ENCODE results near the gene ARID2. TPM values are rescaled to one million over a fixed set of nuclear protein-coding genes. Genes with fewer than 3 reads are reported as not detected.
A peak's percentile ranks its signal among the peaks of the same experiment; 100 is the strongest.

ARID2 gene
- total and polyA plus RNA-seq, 2 donors from 2014 or later = 4.4 to 35.7 TPM

GRCh38 chr12:45762185-45763110 is 32.9 kb downstream of the ARID2 start:
- H3K27me3 ChIP-seq (ENCODE audit: control insufficient read depth, insufficient read depth, low read length) = no peaks in the 10 kb centered on the region
- H3K4me1 ChIP-seq (ENCODE audit: control insufficient read depth in 2 of 3, insufficient read depth in 2 of 3, low read depth in 1 of 3, low read length in 3 of 3) = peaks cover 0 to 5% (median 0%) of the 10 kb centered on the region in 3 donors
- peak; percentile 70 for FAIRE-seq
- TF ChIP-seq CTCF (IDR thresholded peaks at IDR 0.05; ENCODE audit: borderline replicate concordance, extremely low read depth, insufficient read depth) = peak; percentile 58
- H3K4me3 ChIP-seq (ENCODE audit: low read length in 3 of 3) = no peak overlapping the region
- no peak overlapping the region for H3K27ac ChIP-seq (ENCODE audit: low read depth in 2 of 2, low read length in 2 of 2)
- DNase-seq = peak in 2 of 5 donors; percentile 28 to 51
- H3K9ac ChIP-seq (ENCODE audit: low read length in 3 of 3) = no peak overlapping the region
- no peaks in the 10 kb centered on the region for H3K9me3 ChIP-seq (ENCODE audit: control insufficient read depth in 2 of 3, insufficient read depth in 1 of 3, low read length in 3 of 3)
- intact Hi-C loops (cut with DNase I) = no loop called here
- no peaks in the 10 kb centered on the region for H3K36me3 ChIP-seq (ENCODE audit: control insufficient read depth in 2 of 3, insufficient read depth in 3 of 3, low read length in 3 of 3)

GRCh38 chr12:45763381-45763780 is 33.9 kb downstream of the ARID2 start:
- FAIRE-seq (no peak), DNase-seq (no peak)
- Histone ChIP-seq H3K4me1 (ENCODE audit: control insufficient read depth in 2 of 3, insufficient read depth in 2 of 3, low read depth in 1 of 3, low read length in 3 of 3) (peaks cover 0 to 5% (median 0%) of the 10 kb centered on the region in 3 donors), H3K4me3 (ENCODE audit: low read length in 3 of 3) (no peak overlapping the region), H3K27ac (ENCODE audit: low read depth in 2 of 2, low read length in 2 of 2) (no peak overlapping the region), H3K36me3 (ENCODE audit: control insufficient read depth in 2 of 3, insufficient read depth in 3 of 3, low read length in 3 of 3) (no peaks in the 10 kb centered on the region), H3K9me3 (ENCODE audit: control insufficient read depth in 2 of 3, insufficient read depth in 1 of 3, low read length in 3 of 3) (no peaks in the 10 kb centered on the region), H3K9ac (ENCODE audit: low read length in 3 of 3) (no peak overlapping the region), H3K27me3 (ENCODE audit: control insufficient read depth, insufficient read depth, low read length) (no peaks in the 10 kb centered on the region)
- no peak for TF ChIP-seq CTCF (IDR thresholded peaks at IDR 0.05; ENCODE audit: borderline replicate concordance, extremely low read depth, insufficient read depth)
- intact Hi-C loops (cut with DNase I) = no loop called here

- Histone ChIP-seq H3K9me3 (ENCODE audit: control insufficient read depth in 2 of 3, insufficient read depth in 1 of 3, low read length in 3 of 3) (peaks cover 0 to 5% (median 0%) of the 10 kb centered on the region in 3 donors), H3K36me3 (ENCODE audit: control insufficient read depth in 2 of 3, insufficient read depth in 3 of 3, low read length in 3 of 3) (no peaks in the 10 kb centered on the region), H3K4me3 (ENCODE audit: low read length in 3 of 3) (no peak overlapping the region), H3K4me1 (ENCODE audit: control insufficient read depth in 2 of 3, insufficient read depth in 2 of 3, low read depth in 1 of 3, low read length in 3 of 3) (no peaks in the 10 kb centered on the region), H3K9ac (ENCODE audit: low read length in 3 of 3) (no peak overlapping the region), H3K27ac (ENCODE audit: low read depth in 2 of 2, low read length in 2 of 2) (no peak overlapping the region), H3K27me3 (ENCODE audit: control insufficient read depth, insufficient read depth, low read length) (no peaks in the 10 kb centered on the region)
- no peak for TF ChIP-seq CTCF (IDR thresholded peaks at IDR 0.05; ENCODE audit: borderline replicate concordance, extremely low read depth, insufficient read depth)
- FAIRE-seq = no peak
- DNase-seq = no peak
- intact Hi-C loops (cut with DNase I) = no loop called here
Measured at GRCh38 chr12:45768194-45768593, 38.7 kb downstream of the ARID2 start.
